ENCODE data around the gene MFSD6.

Gene MFSD6

GRCh38 chr2:190443055-190443454, 34.9 kb downstream of the MFSD6 start:
- DNase-seq, result no peak

DNA sequence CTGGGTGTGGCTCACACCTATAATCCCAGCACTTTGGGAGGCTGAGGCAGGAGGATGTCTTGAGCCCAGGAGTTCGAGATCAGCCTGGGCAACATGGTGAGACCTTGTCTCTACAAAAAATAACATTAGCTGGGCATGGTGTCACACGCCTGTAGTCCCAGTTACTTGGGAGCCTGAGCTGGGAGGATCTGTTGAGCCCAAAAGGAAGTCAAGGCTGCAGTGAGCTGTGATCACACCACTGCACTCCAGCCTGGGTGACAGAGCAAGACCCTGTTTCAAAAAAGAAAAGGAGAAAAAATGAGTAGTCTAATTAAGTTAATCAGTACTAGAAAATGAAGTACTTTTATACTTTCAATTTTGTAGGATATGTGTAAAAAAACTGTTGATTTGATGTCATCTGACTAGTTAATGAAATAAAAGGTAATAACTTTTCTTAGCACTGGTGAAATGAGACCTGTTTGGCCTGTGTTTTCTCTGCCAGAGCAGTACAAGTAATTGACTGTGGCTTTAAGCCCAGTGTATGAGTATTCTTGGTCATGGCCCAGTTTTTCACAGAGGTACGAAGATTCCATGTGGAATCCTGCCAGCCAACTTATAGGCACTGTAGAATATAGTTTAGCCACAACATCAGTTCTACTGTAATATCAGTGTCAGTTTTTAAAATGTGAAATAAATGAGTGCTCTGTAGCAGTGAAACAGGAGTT, 35.8 kb downstream of the MFSD6 start:
- no peak for DNase-seq

DNA sequence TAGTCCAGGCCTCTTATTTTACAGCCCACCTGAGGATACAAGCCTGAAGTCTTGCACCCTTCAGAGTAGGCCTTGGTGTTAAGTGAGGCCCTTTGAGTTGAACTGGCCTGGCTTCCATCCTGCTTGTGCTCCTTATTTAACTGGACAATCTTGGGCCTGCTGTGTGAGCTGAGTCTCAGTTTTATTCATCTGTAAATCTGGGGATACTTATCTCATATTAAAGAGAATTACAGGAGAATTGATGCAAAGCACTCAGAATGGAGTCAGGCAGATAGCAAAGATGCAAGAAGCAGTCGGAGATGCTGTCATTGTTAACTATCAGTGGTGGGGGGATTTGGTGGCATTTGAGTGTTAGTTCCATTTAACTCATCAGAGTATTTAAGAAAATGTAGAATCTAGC, 36.8 kb downstream of the MFSD6 start:
- no peak for DNase-seq

DNA sequence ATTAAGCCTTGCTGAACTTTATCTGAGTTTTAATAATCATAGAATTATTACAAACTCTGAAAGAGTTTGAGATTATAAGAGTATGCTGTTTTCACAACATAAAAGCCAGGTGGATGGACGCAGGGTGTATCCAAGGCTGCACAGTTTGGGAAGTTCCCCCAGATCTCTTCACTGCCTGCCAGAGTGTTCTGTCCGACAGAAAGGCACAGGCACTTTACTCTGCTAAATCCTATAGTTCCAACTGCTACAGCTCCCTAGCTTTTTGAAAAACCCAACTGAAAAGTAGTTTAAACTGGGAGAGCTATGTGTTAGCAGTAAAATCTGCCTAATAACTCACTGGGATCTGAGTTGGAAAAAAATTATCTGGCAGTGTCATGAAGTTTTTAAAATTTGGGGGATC, 38.0 kb downstream of the MFSD6 start:
- DNase-seq, result no peak

GRCh38 chr2:190446750-190447516, 38.8 kb downstream of the MFSD6 start:
- no peak for DNase-seq

DNA sequence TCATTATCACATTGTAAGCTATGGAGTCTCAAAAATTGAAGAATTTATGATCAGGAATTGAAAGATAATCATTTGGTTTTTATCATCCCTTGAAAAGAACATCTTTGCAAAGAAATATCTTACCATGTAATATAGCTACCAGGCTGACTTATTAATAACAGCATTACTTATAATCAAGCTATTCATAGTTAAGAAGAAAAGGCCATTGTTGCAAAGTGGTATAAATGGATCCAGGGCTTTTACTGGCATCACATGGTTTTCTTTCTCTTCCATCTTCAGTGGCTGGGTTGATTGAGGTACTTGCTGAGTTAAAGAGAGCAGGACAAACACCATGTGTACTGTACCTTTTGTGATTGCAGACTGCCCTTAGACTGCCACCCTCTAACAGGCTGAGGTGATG, 39.6 kb downstream of the MFSD6 start:
- no peak for DNase-seq

DNA sequence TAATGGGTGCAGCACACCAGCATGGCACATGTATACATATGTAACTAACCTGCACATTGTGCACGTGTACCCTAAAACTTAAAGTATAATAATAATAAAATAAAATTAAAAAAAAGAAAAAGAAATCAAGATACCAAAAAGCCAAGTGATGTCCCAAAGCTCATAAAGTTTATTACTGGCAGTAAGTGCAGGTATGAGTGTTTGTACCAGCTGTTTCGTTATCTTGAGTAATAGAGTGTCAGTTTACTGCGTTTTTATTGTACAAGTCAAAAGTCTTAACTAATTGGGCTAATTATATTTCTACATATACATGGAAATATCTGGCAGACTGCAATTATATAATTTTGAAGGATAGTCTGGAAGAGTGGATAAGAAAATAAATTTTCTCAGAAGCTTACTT, 41.8 kb downstream of the MFSD6 start:
- no peak for DNase-seq

GRCh38 chr2:190450363-190450762, 42.2 kb downstream of the MFSD6 start:
- no peak for DNase-seq

GRCh38 chr2:190451561-190452176, 43.5 kb downstream of the MFSD6 start:
- no peak for DNase-seq

DNA sequence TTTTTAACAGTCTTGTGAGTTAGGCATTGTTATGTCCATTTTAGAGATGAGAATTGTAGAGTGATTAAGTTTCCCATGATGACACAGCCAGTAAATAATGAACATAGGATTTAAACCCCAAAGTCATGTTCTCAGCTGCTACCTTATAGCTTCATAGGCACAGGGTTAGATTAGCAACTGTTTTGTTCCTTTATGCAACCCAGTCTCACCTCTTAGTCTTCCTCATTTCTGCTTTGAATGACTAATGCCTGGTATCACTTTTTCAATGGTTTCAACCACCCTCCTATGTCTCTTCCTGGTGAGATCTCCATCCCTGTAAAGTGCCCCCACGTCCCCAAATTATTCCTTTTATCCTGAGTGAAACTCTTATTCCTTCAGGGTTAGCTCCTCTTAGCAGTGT, 44.3 kb downstream of the MFSD6 start:
- no peak for DNase-seq

DNA sequence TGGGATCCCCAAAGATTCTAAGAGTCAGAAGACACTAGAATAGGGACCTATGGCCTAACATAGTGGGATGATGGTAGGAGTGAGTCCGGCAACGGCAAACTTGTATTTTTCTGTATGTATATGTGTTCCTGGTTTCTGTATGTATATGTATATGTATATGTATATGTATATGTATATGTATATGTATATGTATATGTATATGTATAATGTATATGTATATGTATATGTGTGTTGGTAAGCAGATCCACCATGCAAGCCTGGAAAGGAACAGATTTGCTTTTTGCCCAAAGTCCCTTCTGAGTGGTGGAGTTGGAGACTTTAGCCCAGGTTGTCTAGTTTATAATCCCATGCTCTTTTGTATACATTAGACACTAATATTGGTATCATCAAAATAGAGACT, 46.6 kb downstream of the MFSD6 start:
- no peak for DNase-seq

DNA sequence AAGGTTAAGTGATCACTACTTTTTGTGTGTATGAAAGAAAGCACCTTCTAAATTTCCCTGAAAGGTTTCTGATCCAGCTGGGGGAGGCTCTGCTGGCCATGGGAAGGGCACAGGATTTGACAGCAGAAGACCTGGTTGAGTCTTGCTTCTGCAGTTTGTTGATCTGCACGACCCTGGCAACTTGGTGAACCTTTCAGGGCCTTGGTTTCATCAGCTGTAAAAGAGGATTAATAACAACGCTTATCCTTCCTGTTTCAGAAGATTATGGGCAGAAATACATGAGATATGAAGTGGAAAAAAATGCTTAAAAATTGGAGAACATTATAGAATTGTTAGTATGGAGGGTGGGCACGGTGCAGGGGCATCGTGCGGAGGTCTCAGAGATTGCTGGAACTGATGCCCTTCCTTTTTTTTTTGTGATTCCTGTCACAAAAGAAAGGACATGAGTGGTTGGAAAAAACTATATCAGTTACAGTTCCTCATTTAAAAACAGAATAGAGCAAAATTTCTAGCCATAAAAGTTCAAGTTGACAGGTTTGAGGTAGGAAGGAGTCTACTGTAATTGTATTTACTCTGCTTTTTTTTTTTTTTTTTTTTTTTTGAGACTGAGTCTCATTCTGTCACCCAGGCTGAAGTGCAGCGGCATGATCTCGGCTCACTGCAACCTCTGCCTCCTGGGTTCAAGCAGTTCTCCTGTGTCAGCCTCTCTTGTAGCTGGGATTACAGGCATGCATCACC, 47.4 kb downstream of the MFSD6 start:
- no peak for DNase-seq

GRCh38 chr2:190456833-190457232, 48.7 kb downstream of the MFSD6 start:
- DNase-seq, result no peak

DNA sequence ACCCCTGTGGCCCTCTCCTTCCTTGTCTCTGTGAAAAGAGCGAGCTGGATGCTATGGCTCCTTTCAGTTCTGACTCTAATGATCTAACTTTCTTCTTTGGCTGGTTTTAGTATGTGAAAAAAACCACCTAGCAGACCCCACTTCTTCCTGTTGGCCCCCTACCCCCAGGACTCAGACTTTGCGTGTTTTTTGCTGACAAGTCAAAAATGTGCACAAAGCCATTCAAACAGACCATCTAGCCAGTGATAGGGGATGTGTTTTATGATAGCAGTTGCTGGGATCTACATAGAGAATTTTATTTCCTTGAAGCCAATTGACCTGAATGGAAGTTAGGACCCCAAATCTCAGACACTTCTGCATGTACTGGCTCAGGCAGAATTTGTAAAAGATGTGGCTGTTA, 49.1 kb downstream of the MFSD6 start:
- no peak for DNase-seq

DNA sequence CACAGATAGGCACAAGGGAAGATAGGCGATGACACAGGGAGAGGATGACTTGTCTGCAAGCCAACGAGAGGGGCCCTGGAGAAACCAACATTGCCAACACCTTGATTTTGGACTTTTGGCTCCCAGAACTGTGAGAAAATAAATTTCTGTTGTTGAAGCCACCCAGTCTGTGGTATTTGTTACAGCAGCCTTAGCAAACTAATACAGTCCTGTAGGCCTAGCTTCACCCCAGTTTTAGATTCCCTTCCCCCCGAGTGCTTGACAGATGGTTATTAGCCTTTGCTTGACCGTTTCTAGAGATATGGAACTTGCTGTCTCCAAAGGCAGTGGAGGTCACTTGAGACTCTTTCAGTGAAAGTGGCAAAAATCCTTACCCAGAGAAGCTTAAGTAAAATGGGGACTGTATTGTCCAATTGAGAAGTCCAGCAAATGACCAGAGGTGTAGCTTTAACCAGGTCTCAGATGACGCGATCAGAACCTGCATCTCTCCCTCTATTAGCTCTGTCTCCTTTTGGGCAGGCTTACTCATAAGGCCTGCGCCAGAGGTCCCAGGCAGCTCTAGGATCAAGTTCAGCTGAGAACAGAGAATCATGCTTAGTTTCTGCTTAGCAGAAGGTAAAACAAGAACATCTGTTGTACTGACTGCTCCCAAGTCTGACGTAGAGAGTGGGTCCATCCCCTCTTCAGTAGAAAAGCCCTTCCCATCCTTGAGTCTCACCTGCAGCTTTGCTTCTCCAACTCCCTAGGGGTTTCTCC, 50.4 kb downstream of the MFSD6 start:
- no peak for DNase-seq

- DNase-seq, result no peak
Observed at GRCh38 chr2:190459881-190460280, 51.7 kb downstream of the MFSD6 start.

DNA sequence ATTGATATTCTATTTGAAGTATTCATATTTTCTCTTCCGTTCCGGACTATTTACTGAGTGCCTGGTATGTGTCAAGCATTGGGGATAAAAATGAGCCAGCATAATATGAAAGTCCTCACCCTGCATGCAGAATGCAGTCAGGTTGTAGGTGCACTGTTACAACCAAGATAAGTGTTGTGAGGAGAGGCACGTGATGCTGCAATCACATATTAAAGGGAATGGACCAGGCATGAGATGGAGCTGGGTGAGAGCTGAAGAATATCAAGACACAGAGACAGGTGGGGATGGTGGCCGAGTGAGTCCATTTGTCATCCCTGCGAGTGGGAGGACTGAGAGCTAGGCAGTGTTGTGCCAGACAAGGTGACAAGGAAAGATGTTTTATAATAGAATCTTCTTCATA, 52.3 kb downstream of the MFSD6 start:
- no peak for DNase-seq

DNA sequence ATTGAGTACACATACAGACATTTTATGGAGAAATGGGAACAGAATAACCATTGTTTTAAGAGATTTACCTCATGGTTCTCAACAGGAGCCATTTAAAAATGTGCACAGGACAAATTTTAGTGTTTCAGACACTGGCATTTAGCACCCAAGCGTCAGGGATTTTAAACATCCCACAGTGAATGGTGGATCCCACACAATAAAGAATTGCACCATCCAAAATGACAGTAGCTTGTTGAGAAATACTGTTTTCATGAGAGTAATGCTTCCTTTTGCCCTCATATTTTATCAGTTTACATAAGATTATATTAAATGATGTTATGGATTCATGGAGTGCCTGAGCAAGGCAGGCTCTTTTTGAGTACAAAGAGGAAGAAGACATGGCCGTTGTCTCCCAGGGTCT, 54.0 kb downstream of the MFSD6 start:
- DNase-seq, result no peak

DNA sequence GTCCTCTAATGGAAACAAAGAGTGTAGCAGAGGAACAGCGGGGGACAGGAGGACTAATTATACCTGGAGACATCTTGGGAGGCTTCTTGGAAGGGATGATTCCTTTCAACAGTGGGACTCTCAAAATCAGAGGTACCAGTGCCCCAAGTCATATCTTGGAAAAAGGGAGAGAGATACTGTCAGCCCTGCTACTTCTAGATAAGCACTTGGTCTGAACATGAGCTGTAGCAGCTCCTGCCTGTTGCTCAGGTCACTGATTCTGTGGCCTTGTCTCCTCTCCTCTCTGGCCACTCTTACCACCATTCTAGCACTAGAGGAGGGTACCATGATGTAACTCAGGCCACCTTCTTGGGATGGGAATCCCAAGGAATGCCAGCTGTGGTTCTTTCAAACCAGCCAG, 54.5 kb downstream of the MFSD6 start:
- DNase-seq, result no peak

DNA sequence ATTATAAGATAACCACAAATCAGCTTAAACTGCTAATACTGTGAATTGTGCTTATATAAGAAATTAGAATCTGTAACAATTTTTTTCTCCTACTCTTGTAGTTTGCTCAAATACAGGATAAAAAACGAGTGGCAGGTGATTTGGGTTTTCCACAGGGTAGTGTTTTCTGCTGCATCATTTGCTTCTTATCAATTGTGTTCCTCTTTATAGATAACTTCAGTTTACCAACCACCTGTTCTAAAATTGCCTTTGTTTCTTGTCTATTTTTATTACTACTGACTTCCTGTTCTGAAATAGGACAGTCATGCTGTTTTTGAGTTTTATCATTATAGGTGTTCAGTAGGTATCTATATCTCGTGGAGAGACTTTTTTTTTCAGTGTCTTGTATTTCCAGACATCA, 56.9 kb downstream of the MFSD6 start:
- DNase-seq, result no peak

- no peak for DNase-seq
Observed at GRCh38 chr2:190466819-190467446, 58.8 kb downstream of the MFSD6 start.

DNA sequence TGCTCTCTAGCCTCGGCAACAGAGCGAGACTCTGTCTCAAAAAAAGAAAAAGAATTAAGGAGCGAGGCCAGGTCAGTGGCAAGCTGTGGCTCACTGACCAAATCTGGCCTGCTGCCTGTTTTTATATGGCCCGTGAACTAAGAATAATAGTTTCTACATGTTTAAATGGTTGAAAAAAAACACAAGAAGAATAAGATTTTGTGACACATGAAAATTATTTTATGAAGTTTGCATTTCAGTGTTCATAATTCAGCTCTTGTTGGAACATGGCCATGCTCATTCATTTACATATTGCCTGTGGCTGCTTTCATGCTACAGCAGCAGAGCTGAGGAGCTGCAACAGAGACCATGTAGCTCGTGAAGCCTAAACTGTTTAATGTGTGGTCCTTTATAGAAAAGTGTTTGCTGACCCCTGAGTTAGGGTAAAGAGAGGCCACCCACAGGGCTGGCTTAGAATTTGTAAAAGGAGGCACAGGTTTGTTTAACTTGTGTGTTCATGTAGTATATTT, 59.5 kb downstream of the MFSD6 start:
- DNase-seq, result no peak

Measured in islet precursor cell (in vitro differentiated cells).